ENCODE measurements around the gene GUK1.

GUK1 gene

GRCh38 chr1:228139931-228140723 lies at the start of gene GUK1:
Gene GUK1 (plus strand): TSS chr1:228140279. CDS start chr1:228140303, 24 bp downstream.
- H3K36me3 ChIP-seq = peaks cover 0 to 20% (median 4%) of the 10 kb centered on the region in 11 experiments; a peak in 13 of 22 replicates
- H3K27ac ChIP-seq = peak within 1 kb of the TSS; percentile 78 to 93 (median 86)

GRCh38 chr1:228090613-228091081 lies 49.4 kb upstream of the GUK1 start:
- Histone ChIP-seq H3K27ac (peak overlapping the region in 3 of 11 experiments; percentile 29 to 64 (median 35); a peak in 1 of 22 replicates), H3K36me3 (peaks cover 70 to 100% (median 96%) of the 10 kb centered on the region in 11 experiments), H4K20me1 (peaks cover 100% of the 10 kb centered on the region in 11 experiments), H3K27me3 (no peaks in the 10 kb centered on the region), H3K9ac (peak overlapping the region in 3 of 11 experiments; percentile 23 to 56 (median 33); a peak in 1 of 22 replicates), H3K4me1 (peaks cover 50 to 80% (median 52%) of the 10 kb centered on the region in 10 experiments), H3K4me3 (peak overlapping the region in 3 of 10 experiments; percentile 6 to 38 (median 18); a peak in 1 of 20 replicates), H3K9me3 (replicated peaks in 1 of 11) (peaks cover 15 to 57% (median 55%) of the 10 kb centered on the region in 11 experiments), H3K4me2 (peak overlapping the region; percentile 90 to 98 (median 97); a peak in 21 of 22 replicates)
- no peak for TF ChIP-seq Cebpa-rat (IDR thresholded peaks at IDR 0.05)

More at GRCh38 chr1:228139931-228140723, at the start of gene GUK1:
- H3K4me2 ChIP-seq = peak within 1 kb of the TSS; percentile 93 to 100 (median 99)
- H3K4me3 ChIP-seq = peak within 1 kb of the TSS; percentile 83 to 100 (median 94)
- TF ChIP-seq Cebpa-rat (IDR thresholded peaks at IDR 0.05) = no peak
- H4K20me1 ChIP-seq = peaks cover 41 to 50% (median 48%) of the 10 kb centered on the region in 11 experiments
- H3K4me1 ChIP-seq = peaks cover 62 to 75% (median 68%) of the 10 kb centered on the region in 10 experiments
- no peaks in the 10 kb centered on the region for H3K27me3 ChIP-seq
- no peaks in the 10 kb centered on the region for H3K9me3 ChIP-seq (replicated peaks in 1 of 11)
- H3K9ac ChIP-seq = peak within 1 kb of the TSS; percentile 83 to 94 (median 90)

- Histone ChIP-seq H3K9me3 (replicated peaks in 1 of 11) (peaks cover 15 to 57% (median 55%) of the 10 kb centered on the region in 11 experiments), H3K4me1 (peaks cover 46 to 75% (median 48%) of the 10 kb centered on the region in 10 experiments), H3K36me3 (peaks cover 74 to 100% (median 97%) of the 10 kb centered on the region in 11 experiments)
Measured at GRCh38 chr1:228091084-228091483, 49.0 kb upstream of the GUK1 start.

GRCh38 chr1:228092342-228093049 lies 47.6 kb upstream of the GUK1 start:
- Histone ChIP-seq H3K4me3 (peak overlapping the region in 3 of 10 experiments; percentile 14 to 41 (median 25); a peak in 5 of 20 replicates), H3K4me2 (no peak overlapping the region; a peak in 1 of 22 replicates), H3K27me3 (no peaks in the 10 kb centered on the region), H3K9me3 (replicated peaks in 1 of 11) (peaks cover 15 to 57% (median 55%) of the 10 kb centered on the region in 11 experiments), H3K4me1 (peaks cover 32 to 61% (median 34%) of the 10 kb centered on the region in 10 experiments), H3K36me3 (peaks cover 84 to 100% (median 99%) of the 10 kb centered on the region in 11 experiments), H3K9ac (no peak overlapping the region), H4K20me1 (peaks cover 100% of the 10 kb centered on the region in 11 experiments), H3K27ac (no peak overlapping the region)
- TF ChIP-seq Cebpa-rat (IDR thresholded peaks at IDR 0.05) = no peak

More at GRCh38 chr1:228091084-228091483, 49.0 kb upstream of the GUK1 start:
- H3K9ac ChIP-seq = no peak overlapping the region
- H3K27ac ChIP-seq = no peak overlapping the region
- no peaks in the 10 kb centered on the region for H3K27me3 ChIP-seq
- peak overlapping the region in 5 of 11 experiments; percentile 90 to 98 (median 97); a peak in 7 of 22 replicates for H3K4me2 ChIP-seq
- TF ChIP-seq Cebpa-rat (IDR thresholded peaks at IDR 0.05) = no peak
- 0 out of 20 replicates have a peak overlapping the region, but pooled peaks of 1 of the 10 experiments have one; percentile 6 for H3K4me3 ChIP-seq
- H4K20me1 ChIP-seq = peaks cover 100% of the 10 kb centered on the region in 11 experiments

- Histone ChIP-seq H3K4me1 (peaks cover 24 to 53% (median 26%) of the 10 kb centered on the region in 10 experiments), H3K36me3 (peaks cover 92 to 100% (median 99%) of the 10 kb centered on the region in 11 experiments), H3K9me3 (replicated peaks in 1 of 11) (peaks cover 15 to 57% (median 55%) of the 10 kb centered on the region in 11 experiments), H4K20me1 (peaks cover 100% of the 10 kb centered on the region in 11 experiments), H3K4me3 (peak overlapping the region in 5 of 10 experiments; percentile 14 to 41 (median 17); a peak in 6 of 20 replicates), H3K27ac (no peak overlapping the region), H3K9ac (no peak overlapping the region), H3K27me3 (no peaks in the 10 kb centered on the region), H3K4me2 (no peak overlapping the region; a peak in 1 of 22 replicates)
- no peak for TF ChIP-seq Cebpa-rat (IDR thresholded peaks at IDR 0.05)
Measured at GRCh38 chr1:228093050-228093906, 46.8 kb upstream of the GUK1 start.

GRCh38 chr1:228094432-228095016 lies 45.6 kb upstream of the GUK1 start:
- Histone ChIP-seq H4K20me1 (peaks cover 100% of the 10 kb centered on the region in 11 experiments), H3K36me3 (peaks cover 98 to 100% (median 100%) of the 10 kb centered on the region in 11 experiments), H3K4me1 (peaks cover 11 to 41% (median 14%) of the 10 kb centered on the region in 10 experiments), H3K4me2 (no peak overlapping the region), H3K27me3 (no peaks in the 10 kb centered on the region), H3K9ac (no peak overlapping the region), H3K27ac (no peak overlapping the region), H3K4me3 (peak overlapping the region in 6 of 10 experiments; percentile 3 to 32 (median 18); a peak in 4 of 20 replicates), H3K9me3 (replicated peaks in 1 of 11) (peaks cover 15 to 57% (median 55%) of the 10 kb centered on the region in 11 experiments)
- TF ChIP-seq Cebpa-rat (IDR thresholded peaks at IDR 0.05) = no peak

GRCh38 chr1:228095161-228095560 lies 44.9 kb upstream of the GUK1 start:
- peaks cover 5 to 41% (median 8%) of the 10 kb centered on the region in 10 experiments for H3K4me1 ChIP-seq
- peaks cover 98 to 100% (median 100%) of the 10 kb centered on the region in 11 experiments for H3K36me3 ChIP-seq
- H3K4me3 ChIP-seq = no peak overlapping the region
- H3K9ac ChIP-seq = no peak overlapping the region
- no peaks in the 10 kb centered on the region for H3K27me3 ChIP-seq
- H3K4me2 ChIP-seq = peak overlapping the region in 1 of 11 experiments; percentile 5; a peak in 1 of 22 replicates
- no peak overlapping the region for H3K27ac ChIP-seq
- peaks cover 15 to 55% (median 53%) of the 10 kb centered on the region in 11 experiments for H3K9me3 ChIP-seq (replicated peaks in 1 of 11)
- H4K20me1 ChIP-seq = peaks cover 100% of the 10 kb centered on the region in 11 experiments
- TF ChIP-seq Cebpa-rat (IDR thresholded peaks at IDR 0.05) = no peak
